HepG2 (cell line): ENCODE results near the gene SLCO4A1. TPM values are rescaled to one million over a fixed set of nuclear protein-coding genes. Genes with fewer than 3 reads are reported as not detected.

Source experiments
- ARNT2 ChIP-seq: sonication (generic); formaldehyde crosslinking; IDR thresholded peaks from 2 replicates; pipeline ENCODE4 v1.8.0; 2022; ENCODE audit warnings: mild to moderate bottlenecking, low read depth, missing genetic modification reagents, moderate library complexity
- HNRNPL ChIP-seq: fragments of 200-400 bp; formaldehyde crosslinking; IDR thresholded peaks from 2 replicates; pipeline ENCODE4 v1.6.1; 2017; ENCODE audit warnings: mild to moderate bottlenecking, low read depth, low read length
- KDM1A ChIP-seq: IDR thresholded peaks from 2 replicates; pipeline ENCODE4 v1.6.1; 2016; ENCODE audit warnings: missing compliant biosample characterization
- KDM2A ChIP-seq: sonication (generic); formaldehyde crosslinking; IDR thresholded peaks from 2 replicates; pipeline ENCODE4 v1.4.0; 2020; ENCODE audit warnings: low read depth, missing genetic modification reagents, borderline replicate concordance
- SMAD1 ChIP-seq: sonication (generic); formaldehyde crosslinking; IDR thresholded peaks from 2 replicates; pipeline ENCODE4 v1.4.0; 2020; ENCODE audit warnings: missing genetic modification reagents, low read depth, mild to moderate bottlenecking, borderline replicate concordance
- SRSF1 ChIP-seq: fragments of 200-400 bp; formaldehyde crosslinking; optimal IDR thresholded peaks from 2 replicates; pipeline ENCODE3; 2017; ENCODE audit warnings: mild to moderate bottlenecking, low read depth, low read length, moderate library complexity
- TOPORS ChIP-seq: sonication (generic); formaldehyde crosslinking; IDR thresholded peaks from 2 replicates; pipeline ENCODE4 v1.8.0; 2023; ENCODE audit warnings: mild to moderate bottlenecking, missing genetic modification reagents
- ZBTB20 ChIP-seq: sonication (generic); formaldehyde crosslinking; IDR thresholded peaks from 2 replicates; pipeline ENCODE4 v1.8.1; 2023; ENCODE audit warnings: missing genetic modification reagents, low read depth, mild to moderate bottlenecking, borderline replicate concordance
- ZBTB25 ChIP-seq: IDR thresholded peaks from 2 replicates; pipeline ENCODE4 v1.6.1; 2018; ENCODE audit warnings: missing genetic modification reagents
- ZNF318 ChIP-seq: sonication (generic); formaldehyde crosslinking; IDR thresholded peaks from 2 replicates; pipeline ENCODE4 v1.4.0; 2020; ENCODE audit warnings: mild to moderate bottlenecking, missing genetic modification reagents
- ZNF546 ChIP-seq: sonication (generic); formaldehyde crosslinking; conservative IDR thresholded peaks from 2 replicates; pipeline ENCODE4 v1.8.1; 2023; ENCODE audit warnings: mild to moderate bottlenecking, missing genetic modification reagents
- ZNF556 ChIP-seq: sonication (generic); formaldehyde crosslinking; IDR thresholded peaks from 2 replicates; pipeline ENCODE4 v1.4.0; 2020; ENCODE audit warnings: mild to moderate bottlenecking, missing genetic modification reagents, borderline replicate concordance
- ZNF7 ChIP-seq: IDR thresholded peaks from 2 replicates; pipeline ENCODE4 v1.6.1; 2016; ENCODE audit warnings: missing biosample characterization, missing genetic modification reagents
- ZNF773 ChIP-seq: sonication (generic); formaldehyde crosslinking; IDR thresholded peaks from 2 replicates; pipeline ENCODE4 v1.4.0; 2020; ENCODE audit warnings: missing genetic modification reagents, borderline replicate concordance
- polyA plus RNA-seq, 8 experiments: library from polyadenylated mRNA; depleted of rRNA in 3 of 8; stranded (reverse) in 7 of 8; unstranded in 1 of 8; fragments of >200 nt; fragmentation: Illumina TruSeq in 4 of 8; extraction: Trizol in 4 of 8; gene quantifications; 2 replicates each; pipeline versions ENCODE4 v1.2.1 to v1.2.3, GENCODE V29; 2011 to 2016; ENCODE audit warnings: low read depth in 4 of 8, missing spikeins in 1 of 8, mixed read lengths in 1 of 8; ENCODE audit not compliant: insufficient read depth in 1 of 8
- total RNA-seq, 5 experiments: library from RNA; depleted of rRNA; stranded (reverse); fragments of >200 nt; fragmentation: Illumina TruSeq; extraction: Trizol; gene quantifications; 2 replicates each; pipeline ENCODE4 v1.2.3, GENCODE V29; 2016; ENCODE audit warnings: low read depth in 1 of 5
- TF ChIP-seq, protein P1 (sequence below): sonication (generic); formaldehyde crosslinking; IDR thresholded peaks from 2 replicates; pipeline ENCODE4 v1.8.0; 2022; ENCODE audit warnings: mild to moderate bottlenecking, missing genetic modification reagents, moderate library complexity
- TF ChIP-seq, protein P2 (sequence below): sonication (generic); formaldehyde crosslinking; IDR thresholded peaks from 2 replicates; pipeline ENCODE4 v1.5.1; 2020; ENCODE audit warnings: missing genetic modification reagents, mild to moderate bottlenecking, borderline replicate concordance

The SLCO4A1 gene
- total and polyA plus RNA-seq, 2 of the 13 experiments (the other 11 are each of a cell fraction or from before 2014, with no cell fraction given), result 55.5 to 112 TPM

GRCh38 chr20:62624325-62624690, 18.0 kb upstream of the SLCO4A1 start (continued):
- TF ChIP-seq KDM2A (CRISPR knock-in tag), result peak; percentile 23; the same call in 1 of the 2 replicates
- TF ChIP-seq SMAD1 (CRISPR knock-in tag), result 0 out of 2 replicates have a peak, but pooled peaks have one; percentile 22
- TF ChIP-seq ZNF556, result peak; percentile 86; the same call in 1 of the 2 replicates
- TF ChIP-seq ZBTB25 (CRISPR knock-in tag), result peak; percentile 6; the same call in 1 of the 2 replicates
- peak; percentile 28; the same call in 1 of the 2 replicates for TF ChIP-seq ZNF318 (CRISPR knock-in tag)
- TF ChIP-seq ZNF773 (CRISPR knock-in tag), result no peak
- TF ChIP-seq ZNF546 (CRISPR knock-in tag), result peak; percentile 61; the same call in 1 of the 2 replicates
- peak; percentile 91 for TF ChIP-seq SRSF1
- TF ChIP-seq TOPORS, result peak; percentile 12; the same call in 1 of the 2 replicates
- peak; percentile 31; the same call in 1 of the 2 replicates for TF ChIP-seq KDM1A (CRISPR knock-in tag)
- TF ChIP-seq ZNF7 (CRISPR knock-in tag), result peak; percentile 47
- TF ChIP-seq HNRNPL, result peak; percentile 89
- TF ChIP-seq, protein P1, sequence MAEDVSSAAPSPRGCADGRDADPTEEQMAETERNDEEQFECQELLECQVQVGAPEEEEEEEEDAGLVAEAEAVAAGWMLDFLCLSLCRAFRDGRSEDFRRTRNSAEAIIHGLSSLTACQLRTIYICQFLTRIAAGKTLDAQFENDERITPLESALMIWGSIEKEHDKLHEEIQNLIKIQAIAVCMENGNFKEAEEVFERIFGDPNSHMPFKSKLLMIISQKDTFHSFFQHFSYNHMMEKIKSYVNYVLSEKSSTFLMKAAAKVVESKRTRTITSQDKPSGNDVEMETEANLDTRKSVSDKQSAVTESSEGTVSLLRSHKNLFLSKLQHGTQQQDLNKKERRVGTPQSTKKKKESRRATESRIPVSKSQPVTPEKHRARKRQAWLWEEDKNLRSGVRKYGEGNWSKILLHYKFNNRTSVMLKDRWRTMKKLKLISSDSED (CRISPR knock-in tag), result 0 out of 2 replicates have a peak, but pooled peaks have one; percentile 27
- TF ChIP-seq, protein P2, sequence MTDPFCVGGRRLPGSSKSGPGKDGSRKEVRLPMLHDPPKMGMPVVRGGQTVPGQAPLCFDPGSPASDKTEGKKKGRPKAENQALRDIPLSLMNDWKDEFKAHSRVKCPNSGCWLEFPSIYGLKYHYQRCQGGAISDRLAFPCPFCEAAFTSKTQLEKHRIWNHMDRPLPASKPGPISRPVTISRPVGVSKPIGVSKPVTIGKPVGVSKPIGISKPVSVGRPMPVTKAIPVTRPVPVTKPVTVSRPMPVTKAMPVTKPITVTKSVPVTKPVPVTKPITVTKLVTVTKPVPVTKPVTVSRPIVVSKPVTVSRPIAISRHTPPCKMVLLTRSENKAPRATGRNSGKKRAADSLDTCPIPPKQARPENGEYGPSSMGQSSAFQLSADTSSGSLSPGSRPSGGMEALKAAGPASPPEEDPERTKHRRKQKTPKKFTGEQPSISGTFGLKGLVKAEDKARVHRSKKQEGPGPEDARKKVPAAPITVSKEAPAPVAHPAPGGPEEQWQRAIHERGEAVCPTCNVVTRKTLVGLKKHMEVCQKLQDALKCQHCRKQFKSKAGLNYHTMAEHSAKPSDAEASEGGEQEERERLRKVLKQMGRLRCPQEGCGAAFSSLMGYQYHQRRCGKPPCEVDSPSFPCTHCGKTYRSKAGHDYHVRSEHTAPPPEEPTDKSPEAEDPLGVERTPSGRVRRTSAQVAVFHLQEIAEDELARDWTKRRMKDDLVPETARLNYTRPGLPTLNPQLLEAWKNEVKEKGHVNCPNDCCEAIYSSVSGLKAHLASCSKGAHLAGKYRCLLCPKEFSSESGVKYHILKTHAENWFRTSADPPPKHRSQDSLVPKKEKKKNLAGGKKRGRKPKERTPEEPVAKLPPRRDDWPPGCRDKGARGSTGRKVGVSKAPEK (CRISPR knock-in tag), result peak; percentile 41; the same call in 1 of the 2 replicates
- 0 out of 2 replicates have a peak, but pooled peaks have one; percentile 1 for TF ChIP-seq ZBTB20 (CRISPR knock-in tag)
- 0 out of 2 replicates have a peak, but pooled peaks have one; percentile 15 for TF ChIP-seq ARNT2 (CRISPR knock-in tag)
